Endothelial cell of umbilical vein (primary cell): Measurements from ENCODE around the gene ZMYM1.

ENCODE experiments used
- EZH2 ChIP-seq: IDR thresholded peaks from 2 replicates; pipeline ENCODE4 v1.6.1; 2012; ENCODE audit warnings: borderline replicate concordance, low read depth, mild to moderate bottlenecking, moderate library complexity, low read length, inconsistent platforms; ENCODE audit not compliant: severe bottlenecking
- GATA2 ChIP-seq: IDR thresholded peaks from 2 replicates; pipeline ENCODE4 v1.7.0; 2011; ENCODE audit warnings: low read depth, mild to moderate bottlenecking, moderate library complexity, mixed read lengths, low read length; ENCODE audit not compliant: insufficient read length, insufficient read depth
- POLR2A ChIP-seq: IDR thresholded peaks from 2 replicates; pipeline ENCODE4 v1.6.1; 2012; ENCODE audit warnings: low read depth, mild to moderate bottlenecking, control low read depth, low read length
- POLR2AphosphoS5 ChIP-seq: IDR thresholded peaks from 2 replicates; pipeline ENCODE4 v1.6.1; 2012; ENCODE audit warnings: low read depth, mild to moderate bottlenecking, control low read depth, low read length, moderate library complexity; ENCODE audit not compliant: insufficient read depth
- TF ChIP-seq, protein P1 (sequence below), 2 donors: IDR thresholded peaks; 1 replicate in 1 of 2; 2 replicates in 1 of 2; pipeline ENCODE4 v1.5.1; 2011; ENCODE audit warnings: low read length in 2 of 2, mild to moderate bottlenecking in 2 of 2, moderate library complexity in 2 of 2, control low read depth in 1 of 2, inconsistent platforms in 1 of 2, low read depth in 1 of 2; ENCODE audit not compliant: insufficient read depth in 1 of 2; ENCODE audit errors: extremely low read depth in 1 of 2

- TF ChIP-seq, protein P1, sequence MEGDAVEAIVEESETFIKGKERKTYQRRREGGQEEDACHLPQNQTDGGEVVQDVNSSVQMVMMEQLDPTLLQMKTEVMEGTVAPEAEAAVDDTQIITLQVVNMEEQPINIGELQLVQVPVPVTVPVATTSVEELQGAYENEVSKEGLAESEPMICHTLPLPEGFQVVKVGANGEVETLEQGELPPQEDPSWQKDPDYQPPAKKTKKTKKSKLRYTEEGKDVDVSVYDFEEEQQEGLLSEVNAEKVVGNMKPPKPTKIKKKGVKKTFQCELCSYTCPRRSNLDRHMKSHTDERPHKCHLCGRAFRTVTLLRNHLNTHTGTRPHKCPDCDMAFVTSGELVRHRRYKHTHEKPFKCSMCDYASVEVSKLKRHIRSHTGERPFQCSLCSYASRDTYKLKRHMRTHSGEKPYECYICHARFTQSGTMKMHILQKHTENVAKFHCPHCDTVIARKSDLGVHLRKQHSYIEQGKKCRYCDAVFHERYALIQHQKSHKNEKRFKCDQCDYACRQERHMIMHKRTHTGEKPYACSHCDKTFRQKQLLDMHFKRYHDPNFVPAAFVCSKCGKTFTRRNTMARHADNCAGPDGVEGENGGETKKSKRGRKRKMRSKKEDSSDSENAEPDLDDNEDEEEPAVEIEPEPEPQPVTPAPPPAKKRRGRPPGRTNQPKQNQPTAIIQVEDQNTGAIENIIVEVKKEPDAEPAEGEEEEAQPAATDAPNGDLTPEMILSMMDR (IDR thresholded peaks at IDR 0.05; ENCODE audit: extremely low read depth in 1 of 2, insufficient read depth in 1 of 2, low read depth in 1 of 2, low read length in 2 of 2): no peak
- no peak for TF ChIP-seq POLR2A
- no peak for TF ChIP-seq EZH2
- TF ChIP-seq GATA2: no peak
- no peak for TF ChIP-seq POLR2AphosphoS5
Measured at GRCh38 chr1:35030756-35031446, 48.3 kb upstream of the ZMYM1 start.
